ENCODE measurements around the gene SOX13.

DNA sequence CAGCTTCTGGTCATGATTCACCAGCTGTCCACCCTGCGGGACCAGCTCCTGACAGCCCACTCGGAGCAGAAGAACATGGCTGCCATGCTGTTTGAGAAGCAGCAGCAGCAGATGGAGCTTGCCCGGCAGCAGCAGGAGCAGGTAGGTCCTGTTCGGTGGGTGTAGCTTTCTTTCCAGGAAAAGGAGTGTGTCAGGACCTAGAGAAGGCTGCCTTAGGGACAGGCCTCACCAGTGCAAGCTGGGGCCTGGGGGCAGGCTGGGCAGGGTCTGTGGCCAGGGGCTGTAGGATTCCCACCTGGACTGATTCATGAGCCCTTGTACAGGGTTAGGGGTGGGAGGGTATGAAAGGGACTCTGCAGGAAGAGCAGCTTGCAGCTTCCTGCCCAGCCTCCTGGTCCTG is 43.6 kb downstream of the SOX13 start:
- TF ChIP-seq, protein P1, sequence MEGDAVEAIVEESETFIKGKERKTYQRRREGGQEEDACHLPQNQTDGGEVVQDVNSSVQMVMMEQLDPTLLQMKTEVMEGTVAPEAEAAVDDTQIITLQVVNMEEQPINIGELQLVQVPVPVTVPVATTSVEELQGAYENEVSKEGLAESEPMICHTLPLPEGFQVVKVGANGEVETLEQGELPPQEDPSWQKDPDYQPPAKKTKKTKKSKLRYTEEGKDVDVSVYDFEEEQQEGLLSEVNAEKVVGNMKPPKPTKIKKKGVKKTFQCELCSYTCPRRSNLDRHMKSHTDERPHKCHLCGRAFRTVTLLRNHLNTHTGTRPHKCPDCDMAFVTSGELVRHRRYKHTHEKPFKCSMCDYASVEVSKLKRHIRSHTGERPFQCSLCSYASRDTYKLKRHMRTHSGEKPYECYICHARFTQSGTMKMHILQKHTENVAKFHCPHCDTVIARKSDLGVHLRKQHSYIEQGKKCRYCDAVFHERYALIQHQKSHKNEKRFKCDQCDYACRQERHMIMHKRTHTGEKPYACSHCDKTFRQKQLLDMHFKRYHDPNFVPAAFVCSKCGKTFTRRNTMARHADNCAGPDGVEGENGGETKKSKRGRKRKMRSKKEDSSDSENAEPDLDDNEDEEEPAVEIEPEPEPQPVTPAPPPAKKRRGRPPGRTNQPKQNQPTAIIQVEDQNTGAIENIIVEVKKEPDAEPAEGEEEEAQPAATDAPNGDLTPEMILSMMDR (IDR thresholded peaks at IDR 0.05): no peak
- TF ChIP-seq ZFX (IDR thresholded peaks at IDR 0.05; ENCODE audit: borderline replicate concordance): no peak
